OCI-M2 (cell line): Measurements from ENCODE around the gene CDCA8.
A peak's percentile ranks its signal among the peaks of the same experiment; 100 is the strongest.
"Not testable (repeated sequence)": the region's sequence is repeated elsewhere in the genome, so short reads cannot be mapped to it uniquely, and the experiment has no call there.

ENCODE experiments used
- DNase-seq: peaks from one replicate; lab custom pipeline; 2025; ENCODE audit not compliant: unreplicated experiment; lab: John Stamatoyannopoulos, UW

CDCA8 gene

DNA sequence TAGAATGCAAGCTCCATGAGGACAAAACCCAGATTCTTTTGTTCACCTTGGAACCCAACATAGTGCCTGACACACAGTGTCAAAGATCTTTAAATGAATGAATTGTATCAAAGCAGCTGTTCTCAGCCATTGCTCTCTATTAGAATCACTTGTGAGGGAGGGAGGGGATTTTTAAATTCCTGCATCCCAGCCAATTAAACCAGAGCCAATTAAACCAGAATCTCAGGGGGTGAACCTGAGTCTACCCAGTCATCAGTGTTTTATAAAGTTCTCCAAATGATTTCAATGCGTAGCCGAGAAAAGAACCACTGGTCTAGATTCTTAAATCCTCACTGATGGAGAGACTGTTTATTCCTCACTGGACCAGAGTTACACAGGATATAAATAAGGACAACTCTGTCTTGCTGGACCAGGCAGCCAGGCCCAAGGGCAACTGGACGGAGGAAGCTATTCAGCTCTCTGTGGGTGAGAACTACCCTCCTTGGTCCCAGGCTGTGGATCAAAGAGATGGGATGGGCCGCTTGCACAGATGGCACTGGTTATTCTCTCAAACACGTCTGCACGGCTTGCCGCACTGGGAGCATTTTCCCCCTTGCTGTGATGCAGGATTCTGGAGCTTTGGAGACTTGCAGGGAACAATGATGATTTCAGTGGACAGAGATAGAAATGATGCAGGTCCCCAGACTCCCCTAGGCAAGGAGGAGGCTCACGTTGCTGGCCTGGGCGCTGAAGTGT is 20.0 kb upstream of the CDCA8 start:
- no peak for DNase-seq

DNA sequence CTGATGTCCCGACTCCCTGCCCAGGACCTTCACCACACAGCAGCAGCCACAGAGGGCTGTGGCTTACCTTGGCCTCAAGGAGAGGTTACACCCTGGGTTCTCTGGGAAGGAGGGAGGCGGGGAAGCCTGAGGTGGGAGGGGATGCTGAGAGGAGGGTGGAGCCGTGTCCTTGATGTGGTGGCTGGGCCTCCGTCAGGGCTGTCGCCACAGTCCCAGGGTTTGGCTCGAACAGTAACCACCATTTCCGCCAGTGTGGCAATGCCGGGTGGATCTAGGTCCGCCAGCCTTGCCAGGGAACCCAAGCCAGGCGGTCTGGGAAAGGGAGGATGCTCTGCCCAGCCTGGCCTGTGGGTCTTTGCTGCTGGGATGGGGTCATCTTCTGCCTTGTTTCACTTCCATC is 18.4 kb upstream of the CDCA8 start:
- no peak for DNase-seq

DNA sequence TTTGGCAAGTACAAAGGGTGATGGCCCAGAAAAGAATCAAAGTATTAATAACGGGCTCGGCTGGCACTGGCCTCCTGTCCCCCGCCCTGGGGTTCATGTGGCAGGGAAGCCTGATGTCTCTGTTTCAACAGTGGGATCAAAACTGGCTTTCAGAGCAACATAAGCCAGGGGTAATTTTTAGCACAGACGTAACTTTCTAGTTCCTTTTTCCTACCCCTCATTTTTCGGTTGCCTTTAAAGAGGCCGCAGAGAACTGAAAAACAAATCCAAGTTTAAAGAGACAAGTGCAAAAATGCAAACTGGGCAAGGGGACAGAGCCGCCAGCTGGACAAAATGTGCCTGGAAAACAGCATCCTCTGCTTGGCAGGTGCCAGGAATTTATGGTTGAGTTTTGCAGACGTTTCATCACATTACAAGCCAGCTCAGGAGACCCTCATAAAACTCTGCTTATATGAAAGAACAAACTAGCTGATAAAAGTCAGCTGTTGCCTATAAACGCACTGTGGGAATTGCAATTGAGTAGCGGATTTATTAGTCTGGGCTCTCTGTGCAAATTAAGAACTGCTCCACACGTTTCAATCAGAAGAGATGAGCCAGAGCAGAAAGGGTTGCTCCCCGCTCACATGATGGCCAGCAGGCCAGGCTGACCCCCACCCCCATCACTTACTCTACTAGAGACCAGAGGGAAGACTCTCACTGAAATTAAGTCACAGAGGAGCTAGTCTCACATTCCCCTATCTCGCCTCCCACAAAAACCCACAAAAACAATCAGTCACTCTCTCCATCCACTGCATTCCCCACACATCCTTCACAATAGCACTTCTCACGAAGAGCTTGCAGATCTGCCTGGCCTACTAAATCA is 15.8 kb upstream of the CDCA8 start:
- DNase-seq, result no peak

DNA sequence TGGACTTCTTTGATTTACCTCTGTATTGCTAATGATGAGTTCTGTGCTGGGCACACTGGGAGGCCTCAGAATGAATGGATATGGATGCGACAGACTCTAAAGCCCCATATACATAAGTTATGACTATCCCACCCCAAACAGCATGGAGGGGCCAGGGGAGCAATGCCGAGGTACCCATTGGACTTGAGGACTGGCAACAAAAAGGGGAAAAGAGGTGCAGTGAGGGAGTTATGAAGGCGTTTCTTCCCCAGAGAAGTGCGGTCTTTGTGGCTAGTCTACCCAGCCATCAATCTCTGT is 15.2 kb upstream of the CDCA8 start:
- no peak for DNase-seq

DNA sequence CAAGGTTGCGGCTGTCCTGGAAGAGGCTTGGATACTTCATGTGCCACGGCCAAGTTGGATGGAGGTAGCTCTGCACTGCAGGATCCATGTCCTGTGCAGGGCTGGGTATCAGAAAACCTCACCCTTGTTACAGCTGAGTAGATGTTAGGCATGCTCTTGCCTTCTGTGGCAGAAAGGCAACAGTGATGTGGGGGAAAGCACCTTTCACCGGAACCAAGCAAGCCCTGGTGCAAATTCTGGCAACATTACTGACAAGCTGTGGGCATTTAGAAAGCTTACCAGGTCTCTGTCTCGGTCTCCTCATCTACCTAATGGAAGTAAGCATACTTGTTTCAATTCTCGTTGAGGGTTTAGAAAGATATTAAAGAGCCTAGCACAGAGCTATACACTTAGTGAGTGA is 14.5 kb upstream of the CDCA8 start:
- no peak for DNase-seq

DNA sequence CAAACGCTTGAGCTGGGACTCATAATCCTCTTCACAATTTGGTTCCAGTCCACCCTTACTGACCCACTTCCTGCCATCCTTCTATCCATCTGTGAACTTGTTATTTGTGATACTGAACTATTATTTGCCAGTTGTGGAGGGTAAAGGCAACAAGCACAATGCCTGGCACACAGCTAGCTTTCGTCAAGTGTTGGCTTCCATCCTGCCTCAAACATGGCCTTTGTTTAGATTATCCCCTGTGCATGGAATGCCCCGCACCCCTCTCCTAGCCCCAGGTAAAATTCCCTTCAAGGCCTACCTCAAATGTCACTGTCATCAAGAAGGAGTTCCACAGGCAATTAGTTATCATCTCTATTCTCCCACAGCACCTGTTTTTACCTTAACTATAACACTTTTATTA is 11.4 kb upstream of the CDCA8 start:
- no peak for DNase-seq

DNA sequence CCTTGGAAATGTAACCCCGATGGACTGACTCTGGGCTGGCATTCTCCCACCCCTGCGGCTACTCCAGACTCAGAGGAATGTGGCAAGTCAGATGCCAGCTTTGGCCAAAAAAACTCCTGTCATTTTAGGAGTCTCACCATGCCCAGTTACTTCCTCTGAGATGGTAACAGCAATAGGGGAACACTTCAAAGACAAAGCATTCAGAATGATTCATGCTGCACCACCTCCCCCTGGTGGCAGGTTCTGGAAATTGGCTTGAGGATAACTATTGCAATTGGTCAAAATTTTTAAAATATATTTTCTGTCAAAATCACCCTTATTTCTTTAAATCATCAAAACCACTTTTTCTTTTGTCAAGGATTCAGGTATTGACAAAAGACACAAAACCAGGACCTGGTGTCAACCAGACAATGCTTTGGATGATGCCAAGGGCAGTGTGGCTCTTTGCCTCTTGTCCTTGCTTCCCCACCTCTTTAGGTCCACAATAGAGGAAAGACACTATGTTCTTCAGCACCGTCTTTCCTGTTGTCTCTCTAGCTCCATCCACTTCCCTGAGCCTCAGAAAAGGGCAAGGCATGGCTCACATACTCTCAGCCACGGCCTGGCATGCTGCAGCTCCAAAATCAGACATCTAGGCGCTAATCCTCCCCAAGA is 9.9 kb upstream of the CDCA8 start:
- peak; percentile 48 for DNase-seq

DNA sequence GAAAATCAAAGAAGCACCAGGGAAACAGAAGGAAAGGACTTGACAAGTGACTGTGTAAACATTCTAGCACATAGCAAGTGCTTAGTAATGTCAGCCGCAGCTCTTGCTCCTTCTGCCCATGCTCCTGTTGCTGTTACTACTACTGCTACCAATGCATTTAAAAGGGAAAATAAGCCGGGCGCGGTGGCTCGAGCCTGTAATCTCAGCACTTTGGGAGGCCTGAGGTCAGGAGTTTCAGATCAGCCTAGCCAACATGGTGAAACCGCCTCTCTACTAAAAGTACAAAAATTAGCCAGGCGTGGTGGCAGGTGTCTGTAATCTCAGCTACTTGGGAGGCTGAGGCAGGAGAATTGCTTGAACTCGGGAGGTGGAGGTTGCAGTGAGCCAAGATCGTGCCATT is 8.1 kb upstream of the CDCA8 start:
- not testable (repeated sequence) for DNase-seq

DNA sequence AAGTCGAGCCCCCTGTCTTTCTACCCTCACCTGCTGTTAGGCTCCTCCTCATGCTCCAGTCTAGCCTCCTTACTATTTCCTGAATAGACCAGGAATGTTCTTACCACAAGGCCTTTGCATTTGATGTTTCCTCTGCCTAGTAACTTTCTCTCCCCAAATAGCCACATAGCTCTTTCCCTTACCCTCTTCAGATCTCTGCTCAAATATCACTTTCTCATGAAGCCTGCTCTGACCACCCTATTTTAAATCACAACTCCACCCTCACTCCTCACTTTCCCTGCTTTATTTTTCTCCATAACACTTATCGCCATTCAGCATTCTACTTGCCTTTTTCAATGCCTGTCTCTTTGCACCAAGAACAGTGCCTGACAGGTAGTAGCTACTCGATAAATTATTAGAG is 6.6 kb upstream of the CDCA8 start:
- no peak for DNase-seq

DNA sequence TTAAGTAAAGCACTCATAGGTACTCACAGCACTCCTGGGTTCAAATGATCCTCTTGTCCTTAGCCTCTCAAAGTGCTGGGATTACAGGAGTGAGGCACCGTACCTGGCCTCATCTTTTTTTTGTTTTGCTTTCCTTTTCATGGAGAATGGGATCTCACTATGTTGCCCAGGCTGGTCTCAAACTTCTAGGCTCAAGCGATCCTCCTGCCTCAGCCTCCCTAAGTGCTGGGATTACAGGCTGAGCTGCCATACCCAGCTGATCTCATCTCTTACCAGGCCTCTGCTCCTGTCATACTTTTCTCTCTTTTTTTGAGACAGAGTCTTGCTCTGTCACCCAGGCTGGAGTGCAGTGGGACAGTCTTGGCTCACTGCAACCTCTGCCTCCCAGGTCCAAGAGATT is 4.6 kb upstream of the CDCA8 start:
- not testable (repeated sequence) for DNase-seq

DNA sequence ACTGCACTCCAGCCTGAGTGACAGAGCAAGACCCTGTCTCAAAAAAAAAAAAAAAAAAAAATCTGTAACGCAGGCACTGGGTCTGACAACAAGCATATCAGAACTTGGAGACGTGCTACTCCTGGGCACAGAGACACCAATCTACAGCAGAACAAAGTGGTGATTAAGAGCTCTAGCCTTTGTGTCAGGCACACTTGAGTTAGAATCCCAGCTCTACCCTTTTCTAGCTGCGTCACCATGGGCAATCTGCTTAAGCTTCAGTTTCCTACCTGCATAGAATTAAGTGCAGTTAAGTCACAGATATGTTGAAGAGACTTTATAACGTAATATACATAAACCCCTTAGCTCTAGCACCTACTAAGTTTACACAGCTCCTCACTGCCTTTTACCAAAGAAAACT is 3.4 kb upstream of the CDCA8 start:
- DNase-seq, result no peak

DNA sequence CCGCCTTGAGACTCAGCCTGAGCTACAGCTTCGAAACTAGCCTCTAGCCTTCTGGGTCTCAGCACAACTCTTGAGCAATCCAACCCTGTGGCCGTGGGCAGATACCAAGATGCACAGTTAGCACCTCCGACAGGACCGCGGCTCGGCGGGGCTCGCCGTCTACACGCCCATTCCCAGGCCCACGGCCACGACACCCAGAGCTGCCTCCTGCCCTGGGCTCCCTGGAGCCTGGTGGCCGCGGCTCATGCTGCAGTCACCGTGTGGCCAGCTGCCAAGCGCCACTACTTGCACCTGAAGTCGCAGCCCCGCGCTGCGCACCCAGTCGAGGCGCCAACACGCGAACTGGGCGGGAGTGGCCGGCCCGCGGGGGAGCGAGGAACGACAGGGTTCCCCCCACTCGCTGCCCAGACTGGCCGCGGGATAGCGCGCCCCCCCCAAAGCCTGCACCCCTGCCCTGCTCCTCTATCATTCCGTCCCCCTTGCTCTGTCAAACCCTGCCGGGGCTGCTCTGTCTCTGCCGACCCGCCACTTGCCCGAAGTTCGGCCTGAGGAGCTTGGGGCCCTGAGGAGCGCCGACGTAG is 729 bp upstream of the CDCA8 start:
- DNase-seq, result no peak

DNA sequence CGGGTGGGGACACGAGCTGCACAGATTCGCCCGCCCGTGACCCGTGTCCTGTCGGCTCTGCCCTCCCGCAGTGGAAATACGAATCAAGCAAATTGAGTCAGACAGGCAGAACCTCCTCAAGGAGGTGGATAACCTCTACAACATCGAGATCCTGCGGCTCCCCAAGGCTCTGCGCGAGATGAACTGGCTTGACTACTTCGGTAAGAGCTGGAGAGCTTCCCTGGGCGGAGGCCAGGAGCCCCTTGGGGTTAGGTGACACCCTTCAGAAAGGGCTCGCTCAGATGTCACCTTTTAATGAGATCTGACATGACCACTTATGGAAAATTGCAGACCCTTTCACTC is 489 bp downstream of the CDCA8 start:
- no peak for DNase-seq

DNA sequence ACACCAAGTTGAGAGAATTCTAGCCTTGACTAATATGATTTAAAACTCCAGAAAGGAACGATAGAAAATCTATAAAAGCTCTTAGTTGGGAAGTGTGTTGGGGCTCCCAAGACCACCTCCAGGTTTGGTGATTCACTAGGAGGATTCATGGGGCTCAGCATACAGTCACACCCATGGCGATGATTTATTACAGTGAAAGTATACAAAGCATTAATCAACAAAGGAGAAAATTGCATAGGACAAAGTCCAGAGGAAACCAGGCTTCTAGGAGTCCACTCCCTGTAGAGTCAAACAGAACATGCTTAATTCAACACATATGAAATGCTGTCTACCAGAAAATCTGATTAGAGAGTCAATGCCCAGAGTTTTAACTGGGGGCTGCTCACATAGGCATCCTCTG is 4.8 kb downstream of the CDCA8 start:
- DNase-seq, result no peak

DNA sequence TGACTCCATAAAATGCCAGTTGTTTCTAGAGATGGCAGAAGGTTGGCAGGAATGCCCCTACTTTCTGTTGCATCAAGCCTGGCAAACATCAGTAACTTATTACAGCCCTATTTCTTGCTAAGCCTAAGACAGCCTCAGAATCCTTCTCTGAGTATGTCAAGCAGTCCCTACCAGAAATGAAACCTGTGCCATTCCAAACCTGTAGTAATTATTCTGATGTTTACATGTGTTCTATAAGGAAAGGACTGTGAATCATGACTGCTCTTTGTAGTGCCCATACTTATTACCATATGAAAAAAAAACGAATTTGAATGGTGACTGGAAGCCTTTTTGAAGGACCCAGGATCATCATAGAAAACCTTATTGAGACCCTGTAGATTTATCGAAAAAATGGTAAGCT is 5.4 kb downstream of the CDCA8 start:
- no peak for DNase-seq

DNA sequence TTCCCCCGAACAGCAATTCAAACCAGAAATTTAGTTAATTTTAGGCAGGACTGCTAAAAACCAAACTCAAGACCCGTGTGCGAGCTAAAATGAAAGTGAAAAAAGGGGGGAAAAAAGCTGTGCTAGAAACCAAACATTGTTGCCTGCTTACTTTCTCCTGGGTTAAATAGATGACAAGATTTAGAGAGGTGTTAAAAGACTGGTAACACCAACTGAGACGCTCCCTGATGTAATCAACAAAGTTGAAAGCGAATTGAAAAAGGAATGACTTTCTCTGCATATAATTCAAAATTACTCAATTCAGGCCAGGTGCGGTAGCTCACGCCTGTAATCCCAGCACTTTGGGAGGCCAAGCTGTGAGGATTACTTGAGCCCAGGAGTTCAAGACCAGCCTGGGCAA is 6.8 kb downstream of the CDCA8 start:
- no peak for DNase-seq

DNA sequence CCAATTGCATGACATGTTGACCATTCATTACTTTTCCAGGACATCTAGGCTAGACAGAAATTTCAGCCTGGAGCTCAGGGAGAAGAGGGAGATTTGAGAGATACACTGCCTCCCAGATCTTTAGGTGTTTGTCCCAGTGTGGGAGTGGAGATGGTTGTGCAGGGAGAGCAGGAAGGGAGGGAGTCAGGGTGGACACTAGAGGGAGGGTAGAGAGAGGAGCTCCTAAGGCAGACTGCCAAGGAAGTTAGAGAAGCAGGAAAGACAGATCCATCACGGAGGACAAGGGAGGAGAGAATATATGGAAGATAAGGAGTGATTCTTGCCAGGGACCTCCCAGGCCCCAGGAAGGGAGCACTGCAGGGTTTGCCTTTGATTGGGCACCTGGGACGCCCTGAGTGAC is 8.7 kb downstream of the CDCA8 start:
- DNase-seq, result no peak

DNA sequence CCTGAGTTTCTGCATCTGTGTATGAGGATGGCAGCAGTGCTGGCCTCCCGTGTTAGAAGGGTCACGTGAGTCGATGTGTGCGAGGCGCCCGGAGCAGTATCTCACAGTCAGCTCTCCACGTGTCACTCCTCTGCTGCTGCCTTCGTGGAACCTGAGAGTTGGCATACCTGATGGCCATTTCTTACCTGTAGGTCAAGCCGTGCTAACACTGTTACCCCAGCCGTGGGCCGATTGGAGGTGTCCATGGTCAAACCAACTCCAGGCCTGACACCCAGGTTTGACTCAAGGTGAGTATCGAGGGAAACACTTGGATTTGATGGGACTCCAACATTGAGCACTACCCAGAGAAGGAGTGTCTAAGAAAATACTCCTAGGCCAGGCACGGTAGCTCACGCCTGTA is 10.7 kb downstream of the CDCA8 start:
- no peak for DNase-seq

DNA sequence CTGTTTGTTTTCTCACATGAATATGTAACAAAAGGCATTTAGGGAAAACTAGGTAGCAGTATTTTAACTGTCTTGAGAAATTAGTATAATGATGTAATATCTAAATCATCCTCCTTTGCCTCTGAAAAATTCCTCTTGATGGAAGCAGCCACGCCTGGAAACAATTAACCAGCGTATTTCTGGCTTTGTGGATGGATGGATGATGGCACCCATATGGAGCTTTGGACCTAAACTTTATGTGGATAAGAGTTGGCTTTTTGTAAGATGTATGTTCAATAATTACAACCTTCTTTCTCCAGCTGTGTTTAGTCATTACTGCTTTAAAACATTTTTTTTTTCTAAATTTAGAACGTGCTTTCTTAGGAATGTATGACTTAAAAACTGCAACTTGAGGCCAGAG is 12.7 kb downstream of the CDCA8 start:
- DNase-seq, result no peak

DNA sequence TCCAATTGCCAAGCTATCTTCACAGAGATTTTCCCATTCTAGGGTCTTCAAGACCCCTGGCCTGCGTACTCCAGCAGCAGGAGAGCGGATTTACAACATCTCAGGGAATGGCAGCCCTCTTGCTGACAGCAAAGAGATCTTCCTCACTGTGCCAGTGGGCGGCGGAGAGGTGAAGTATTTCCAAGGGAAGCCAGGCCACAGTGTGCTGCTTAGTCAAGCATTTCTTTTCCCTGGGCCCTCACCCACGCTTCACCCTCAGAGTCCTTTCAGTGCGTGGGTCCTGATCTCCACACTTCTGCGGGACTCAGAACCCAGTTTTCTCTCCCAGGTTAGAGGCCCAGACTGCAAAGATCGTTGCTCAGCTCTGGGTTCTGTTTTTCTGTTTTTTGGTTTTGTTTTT is 13.1 kb downstream of the CDCA8 start:
- DNase-seq, result no peak

DNA sequence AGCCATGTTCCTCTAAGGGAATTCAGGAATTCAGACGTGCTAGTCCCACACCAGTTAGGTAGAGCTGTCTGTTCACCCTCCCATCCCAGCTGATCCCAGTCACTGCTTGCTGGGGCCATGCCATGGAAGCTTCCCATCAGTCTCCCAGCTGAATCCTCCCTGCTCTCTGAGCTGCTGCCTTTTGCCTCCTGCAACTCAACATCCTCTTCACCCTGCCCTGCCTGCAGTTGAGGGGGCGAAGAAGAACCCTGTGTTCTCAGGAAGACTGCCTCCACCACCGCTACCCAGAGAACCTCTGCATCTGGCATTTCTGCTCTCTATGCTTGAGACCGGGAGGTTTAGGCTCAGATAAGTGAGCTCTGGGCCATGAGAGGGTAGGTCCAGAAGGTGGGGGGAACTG is 16.2 kb downstream of the CDCA8 start:
- DNase-seq, result no peak

DNA sequence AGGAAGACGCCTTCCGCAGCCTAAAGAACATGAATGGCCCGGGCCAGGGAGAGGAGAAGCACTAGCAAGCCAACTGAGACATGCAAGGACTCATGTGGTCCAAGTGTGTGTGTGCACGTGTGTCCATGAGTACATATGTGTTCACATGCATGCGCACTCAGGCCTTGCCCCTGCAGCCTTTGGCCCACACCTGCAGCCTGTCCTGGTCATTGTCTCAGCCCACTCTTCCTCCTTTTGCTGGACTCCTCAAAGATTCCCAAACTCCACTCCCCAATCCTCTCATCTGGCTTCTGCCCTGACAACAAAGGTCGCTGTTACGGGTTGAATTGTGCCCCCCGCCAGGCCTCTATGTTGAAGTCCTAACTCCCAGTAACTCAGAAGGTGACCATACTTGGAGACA is 21.9 kb downstream of the CDCA8 start:
- DNase-seq, result no peak
